GM23338 (cell line): ENCODE results near the gene FOXF1. TPM values are rescaled to one million over a fixed set of nuclear protein-coding genes. Genes with fewer than 3 reads are reported as not detected.

Source experiments
- ATAC-seq: fragments of 200-7000 bp; cut with Tn5 transposase; 3 replicates; pipeline ENCODE4 v1.9.1; 2020
- DNase-seq: peaks from one replicate; pipeline ENCODE4 v3.0.0-alpha.2; 2015; ENCODE audit warnings: low spot score
- H2AFZ ChIP-seq: fragments of 200-600 bp; sonication (generic); 2 replicates; pipeline ENCODE4 v1.8.0; 2016; ENCODE audit warnings: antibody characterized with exemption, mild to moderate bottlenecking, moderate library complexity
- H3F3A ChIP-seq: fragments of 200-600 bp; sonication (generic); replicated peaks from 2 replicates; pipeline ENCODE4 v1.8.0; 2017; ENCODE audit warnings: antibody characterized with exemption, mixed run types, low read depth
- H3K27ac ChIP-seq: fragments of 200-600 bp; sonication (generic); 2 replicates; pipeline ENCODE4 v1.6.1; 2016; ENCODE audit warnings: low read depth
- H3K27me3 ChIP-seq: fragments of 200-600 bp; sonication (generic); 2 replicates; pipeline ENCODE4 v1.8.0; 2016; ENCODE audit warnings: mild to moderate bottlenecking, mixed run types, moderate library complexity; ENCODE audit not compliant: insufficient read depth
- H3K36me3 ChIP-seq: fragments of 200-600 bp; sonication (generic); 2 replicates; pipeline ENCODE4 v1.8.0; 2016; ENCODE audit warnings: mild to moderate bottlenecking; ENCODE audit not compliant: insufficient read depth
- H3K4me1 ChIP-seq: fragments of 200-600 bp; sonication (generic); 2 replicates; pipeline ENCODE4 v1.8.0; 2016; ENCODE audit warnings: mild to moderate bottlenecking, moderate library complexity; ENCODE audit not compliant: insufficient read depth
- H3K4me2 ChIP-seq: fragments of 200-600 bp; sonication (generic); 2 replicates; pipeline ENCODE4 v1.7.1; 2017; ENCODE audit warnings: mixed run types
- H3K4me3 ChIP-seq: fragments of 200-600 bp; sonication (generic); 2 replicates; pipeline ENCODE4 v1.6.1; 2016; ENCODE audit warnings: mixed run types
- H3K79me2 ChIP-seq: fragments of 200-600 bp; sonication (generic); replicated peaks from 2 replicates; pipeline ENCODE4 v1.8.0; 2017; ENCODE audit warnings: mild to moderate bottlenecking; ENCODE audit not compliant: insufficient read depth
- H3K9me2 ChIP-seq: fragments of 200-600 bp; sonication (generic); 2 replicates; pipeline ENCODE4 v1.8.0; 2017; ENCODE audit not compliant: insufficient read depth
- H4K20me1 ChIP-seq: fragments of 200-600 bp; sonication (generic); replicated peaks from 2 replicates; pipeline ENCODE4 v1.8.0; 2017; ENCODE audit warnings: mild to moderate bottlenecking; ENCODE audit not compliant: insufficient read depth
- H3K27ac Mint-ChIP-seq: 2 replicates; pipeline ENCODE4 v1.8.0; 2020; ENCODE audit warnings: inconsistent platforms, mild to moderate bottlenecking, moderate library complexity, mixed read lengths
- H3K27me3 Mint-ChIP-seq: 3 replicates; pipeline ENCODE4 v1.8.0; 2022; ENCODE audit warnings: low read depth, mild to moderate bottlenecking, moderate library complexity, mixed read lengths, inconsistent platforms; ENCODE audit not compliant: insufficient read depth, poor library complexity
- H3K36me3 Mint-ChIP-seq: 3 replicates; pipeline ENCODE4 v1.8.0; 2021; ENCODE audit warnings: low read depth, mild to moderate bottlenecking, inconsistent platforms, moderate library complexity, mixed read lengths
- H3K4me1 Mint-ChIP-seq: 3 replicates; pipeline ENCODE4 v1.8.0; 2020; ENCODE audit warnings: mild to moderate bottlenecking, inconsistent platforms, mixed read lengths
- H3K4me3 Mint-ChIP-seq: 3 replicates; pipeline ENCODE4 v1.8.0; 2021; ENCODE audit warnings: moderate library complexity, mild to moderate bottlenecking, inconsistent platforms, mixed read lengths
- H3K9me3 Mint-ChIP-seq: 3 replicates; pipeline ENCODE4 v1.8.0; 2020; ENCODE audit warnings: moderate library complexity, mild to moderate bottlenecking, inconsistent platforms, mixed read lengths
- ETS1 ChIP-seq: IDR thresholded peaks from 2 replicates; pipeline ENCODE4 v1.6.1; 2016; ENCODE audit warnings: antibody characterized with exemption
- EZH2 ChIP-seq: fragments of 200-600 bp; sonication (generic); IDR thresholded peaks from one replicate; pipeline ENCODE4 v1.8.0; 2017; ENCODE audit warnings: antibody characterized with exemption, mild to moderate bottlenecking, low read depth; ENCODE audit not compliant: unreplicated experiment
- EZH2phosphoT487 ChIP-seq: fragments of 200-600 bp; sonication (generic); IDR thresholded peaks from one replicate; pipeline ENCODE4 v1.8.1; 2018; ENCODE audit warnings: antibody characterized with exemption; ENCODE audit not compliant: unreplicated experiment
- JUNB ChIP-seq: IDR thresholded peaks from one replicate; pipeline ENCODE4 v1.6.1; 2016; ENCODE audit warnings: antibody characterized with exemption; ENCODE audit not compliant: unreplicated experiment
- NANOG ChIP-seq: IDR thresholded peaks from 2 replicates; pipeline ENCODE4 v1.6.1; 2016; ENCODE audit warnings: antibody characterized with exemption, borderline replicate concordance
- POLR2AphosphoS5 ChIP-seq: IDR thresholded peaks from 2 replicates; pipeline ENCODE4 v1.6.1; 2016; ENCODE audit warnings: antibody characterized with exemption, low read depth
- REST ChIP-seq: IDR thresholded peaks from one replicate; pipeline ENCODE4 v1.6.1; 2018; ENCODE audit warnings: antibody characterized with exemption; ENCODE audit not compliant: unreplicated experiment
- STAT1 ChIP-seq: IDR thresholded peaks from one replicate; pipeline ENCODE4 v1.6.1; 2016; ENCODE audit warnings: antibody characterized with exemption; ENCODE audit not compliant: unreplicated experiment
- ZNF331 ChIP-seq: fragments of 250-450 bp; sonication (Bioruptor Pico); IDR thresholded peaks from 2 replicates; pipeline ENCODE4 v1.5.0; 2020; ENCODE audit warnings: low read depth, mild to moderate bottlenecking, moderate library complexity
- ZNF462 ChIP-seq: fragments of 250-450 bp; sonication (Bioruptor Pico); IDR thresholded peaks from 2 replicates; pipeline ENCODE4 v1.5.0; 2020; ENCODE audit warnings: mild to moderate bottlenecking, moderate library complexity
- polyA plus RNA-seq: library from polyadenylated mRNA; unstranded; fragments of >200 nt; fragmentation: Nextera tagmentation; extraction: Ambion mirVana; gene quantifications from 2 replicates; pipeline ENCODE4 v1.2.1, GENCODE V29; 2016
- total RNA-seq: library from RNA; depleted of rRNA; stranded (reverse); fragments of >200 nt; shearing (Covaris generic); gene quantifications from 2 replicates; pipeline ENCODE4 v1.2.3, GENCODE V29; 2014

Gene FOXF1
- total and polyA plus RNA-seq, 2 experiments from 2014 or later = 0.10 to 0.15 TPM

GRCh38 chr16:86464044-86464443, 46.3 kb upstream of the FOXF1 start (continued):
- no peak for TF ChIP-seq ZNF462 (CRISPR knock-in tag)

DNA sequence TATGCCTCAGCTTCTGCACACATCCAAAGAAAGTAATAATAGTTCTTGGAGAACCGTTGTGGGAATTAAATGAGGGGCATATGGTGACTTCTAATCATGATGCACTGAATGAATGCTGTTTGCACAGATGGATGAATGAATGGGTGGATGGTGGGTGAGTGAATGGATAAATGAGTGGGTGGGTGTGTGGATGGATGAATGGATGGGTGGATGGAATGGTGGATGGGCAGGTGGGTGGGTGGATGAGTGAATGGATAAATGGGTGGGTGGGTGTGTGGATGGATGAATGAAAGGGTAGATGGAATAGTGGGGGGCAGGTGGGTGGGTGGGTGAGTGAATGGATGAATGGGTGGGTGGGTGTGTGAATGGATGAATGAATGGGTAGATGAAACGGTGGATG, 44.9 kb upstream of the FOXF1 start:
- Mint-ChIP-seq H3K36me3 (peaks cover 9% of the 10 kb centered on the region; the same call in 2 of the 3 replicates), H3K4me1 (no peaks in the 10 kb centered on the region), H3K27me3 (peaks cover 10% of the 10 kb centered on the region), H3K4me3 (no peak overlapping the region), H3K9me3 (peaks cover 27% of the 10 kb centered on the region), H3K27ac (no peak overlapping the region)
- Histone ChIP-seq H3K4me2 (no peak overlapping the region), H3K27ac (no peak overlapping the region), H3F3A (no peaks in the 10 kb centered on the region), H3K79me2 (no peaks in the 10 kb centered on the region), H4K20me1 (no peaks in the 10 kb centered on the region), H3K36me3 (no peaks in the 10 kb centered on the region), H3K9me2 (peaks cover 7% of the 10 kb centered on the region; the same call in 1 of the 2 replicates), H3K4me3 (no peak overlapping the region), H3K27me3 (no peaks in the 10 kb centered on the region), H3K4me1 (no peaks in the 10 kb centered on the region), H2AFZ (no peak overlapping the region)
- ATAC-seq (no peak), DNase-seq (no peak)
- TF ChIP-seq ZNF331 (CRISPR knock-in tag) = no peak
- TF ChIP-seq JUNB = no peak
- no peak for TF ChIP-seq REST
- TF ChIP-seq POLR2AphosphoS5 = no peak
- TF ChIP-seq ETS1 = no peak
- TF ChIP-seq EZH2 = no peak
- no peak for TF ChIP-seq NANOG
- no peak for TF ChIP-seq STAT1
- TF ChIP-seq EZH2phosphoT487 = no peak
